HUES48 (cell line): ENCODE measurements around the gene SMIM22.

ENCODE experiments used
- H3K27ac ChIP-seq: one replicate; pipeline ENCODE4 v1.7.0; 2013; ENCODE audit warnings: low read depth, low read length, inconsistent platforms
- H3K27me3 ChIP-seq: 2 replicates; pipeline ENCODE4 v1.6.1; 2013; ENCODE audit warnings: mild to moderate bottlenecking, low read length; ENCODE audit not compliant: control insufficient read depth, insufficient read depth
- H3K36me3 ChIP-seq: 2 replicates; pipeline ENCODE4 v1.6.1; 2013; ENCODE audit warnings: low read length; ENCODE audit not compliant: control insufficient read depth, insufficient read depth
- H3K4me1 ChIP-seq: 2 replicates; pipeline ENCODE4 v1.6.1; 2013; ENCODE audit warnings: mild to moderate bottlenecking, low read length; ENCODE audit not compliant: control insufficient read depth, insufficient read depth
- H3K4me3 ChIP-seq: 2 replicates; pipeline ENCODE4 v1.5.1; 2013; ENCODE audit warnings: mild to moderate bottlenecking, low read depth, low read length
- H3K9ac ChIP-seq: 2 replicates; pipeline ENCODE4 v1.6.1; 2013; ENCODE audit warnings: mild to moderate bottlenecking, low read depth, low read length, moderate library complexity
- H3K9me3 ChIP-seq: 2 replicates; pipeline ENCODE4 v1.6.1; 2013; ENCODE audit warnings: low read length; ENCODE audit not compliant: control insufficient read depth, insufficient read depth

The SMIM22 gene

DNA sequence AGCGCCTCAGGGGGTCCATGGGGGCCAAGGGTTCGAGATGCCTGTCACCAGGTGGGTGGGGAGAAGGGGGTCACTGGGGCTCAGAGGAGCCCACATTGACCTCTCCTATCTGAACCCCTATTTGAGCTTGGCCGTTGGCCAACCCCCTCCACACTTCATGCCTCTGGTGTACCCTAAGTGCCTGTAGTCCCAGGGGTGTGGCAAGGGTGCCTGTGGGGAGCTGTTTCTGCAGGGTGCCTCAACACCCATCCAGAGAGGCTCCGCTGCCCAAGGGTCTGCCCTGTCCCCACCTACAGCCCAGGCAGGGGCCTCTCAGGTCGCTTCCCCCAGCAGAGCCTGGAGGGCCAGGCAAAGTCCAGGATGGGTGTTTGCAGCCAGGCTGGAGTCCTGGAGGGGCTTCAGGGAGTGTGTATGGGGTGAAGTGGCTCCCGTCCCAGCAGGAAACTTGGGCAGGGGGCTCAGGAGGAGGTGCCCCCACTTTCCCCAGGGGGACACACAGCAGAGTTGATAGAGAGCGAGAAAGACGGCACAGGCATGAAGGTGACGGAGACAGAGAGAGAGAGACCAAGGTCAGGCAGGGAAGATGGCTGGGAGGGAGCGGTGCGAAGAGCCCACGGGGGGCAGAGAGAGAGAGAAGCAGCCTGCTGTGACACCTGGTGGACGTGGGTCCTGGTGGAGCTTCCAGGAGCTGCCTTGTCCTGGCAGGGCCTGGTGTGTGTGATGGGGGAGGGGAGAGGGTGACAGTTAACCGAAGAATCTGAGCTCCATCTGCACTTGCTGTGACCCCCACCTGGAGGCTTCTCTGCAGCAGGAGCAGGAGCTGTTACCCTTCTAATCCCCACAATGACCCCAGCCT, 7.3 kb upstream of the SMIM22 start, which contains the start of gene SEPTIN12:
Gene SEPTIN12, minus strand, starts transcription at position 719 of the 856 bp plus-strand sequence. Its CDS starts 700 bp downstream, at position 19.
- Histone ChIP-seq H3K27me3 (no peaks in the 10 kb centered on the region), H3K4me3 (no peak within 1 kb of the TSS), H3K36me3 (no peaks in the 10 kb centered on the region), H3K27ac (no peak within 1 kb of the TSS), H3K4me1 (peaks cover 10% of the 10 kb centered on the region), H3K9ac (no peak within 1 kb of the TSS), H3K9me3 (no peaks in the 10 kb centered on the region)

DNA sequence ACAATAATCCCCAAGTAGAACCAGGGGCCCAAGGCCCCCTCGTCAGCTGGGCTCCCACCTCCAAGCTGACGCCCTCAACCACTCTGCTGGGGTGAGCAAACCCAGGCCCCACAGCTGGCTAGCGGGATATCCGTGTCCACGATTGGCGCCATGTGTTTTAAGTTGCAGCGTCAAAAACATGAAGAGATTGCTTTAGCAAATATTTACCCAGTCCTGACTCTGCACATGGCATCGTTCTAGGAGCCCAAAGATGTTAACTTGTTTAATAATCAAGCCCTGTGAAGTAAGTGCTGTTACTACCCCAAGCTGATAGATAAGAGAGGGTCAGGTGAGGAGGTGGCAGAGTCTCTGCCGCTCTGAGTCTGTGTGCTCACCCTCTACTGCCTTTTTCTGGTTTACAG, 6.7 kb upstream of the SMIM22 start:
- H3K27me3 ChIP-seq: no peaks in the 10 kb centered on the region
- no peaks in the 10 kb centered on the region for H3K36me3 ChIP-seq
- H3K9me3 ChIP-seq: no peaks in the 10 kb centered on the region
- H3K27ac ChIP-seq: no peak overlapping the region
- no peak overlapping the region for H3K9ac ChIP-seq
- H3K4me3 ChIP-seq: no peak overlapping the region
- H3K4me1 ChIP-seq: peaks cover 10% of the 10 kb centered on the region

DNA sequence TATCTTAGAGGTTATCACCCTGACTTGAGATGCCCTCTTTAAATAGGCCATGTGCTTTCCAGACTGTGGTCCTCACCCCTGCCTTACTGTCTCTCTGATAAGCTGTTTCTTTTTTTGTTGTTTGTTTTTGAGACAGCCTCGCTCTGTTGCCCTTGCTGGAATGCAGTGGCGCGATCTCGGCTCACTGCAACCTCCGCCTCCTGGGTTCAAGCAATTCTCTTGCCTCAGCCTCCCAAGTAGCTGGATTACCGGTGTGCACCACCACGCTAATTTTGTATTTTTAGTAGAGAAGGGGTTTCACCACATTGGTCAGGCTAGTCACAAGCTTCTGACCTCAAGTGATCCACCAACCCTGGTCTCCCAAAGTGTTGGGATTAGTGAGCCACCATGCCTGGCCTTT, 6.3 kb upstream of the SMIM22 start:
- Histone ChIP-seq H3K4me1 (peaks cover 10% of the 10 kb centered on the region), H3K27ac (no peak overlapping the region), H3K4me3 (no peak overlapping the region), H3K9me3 (no peaks in the 10 kb centered on the region), H3K27me3 (no peaks in the 10 kb centered on the region), H3K9ac (no peak overlapping the region), H3K36me3 (no peaks in the 10 kb centered on the region)

DNA sequence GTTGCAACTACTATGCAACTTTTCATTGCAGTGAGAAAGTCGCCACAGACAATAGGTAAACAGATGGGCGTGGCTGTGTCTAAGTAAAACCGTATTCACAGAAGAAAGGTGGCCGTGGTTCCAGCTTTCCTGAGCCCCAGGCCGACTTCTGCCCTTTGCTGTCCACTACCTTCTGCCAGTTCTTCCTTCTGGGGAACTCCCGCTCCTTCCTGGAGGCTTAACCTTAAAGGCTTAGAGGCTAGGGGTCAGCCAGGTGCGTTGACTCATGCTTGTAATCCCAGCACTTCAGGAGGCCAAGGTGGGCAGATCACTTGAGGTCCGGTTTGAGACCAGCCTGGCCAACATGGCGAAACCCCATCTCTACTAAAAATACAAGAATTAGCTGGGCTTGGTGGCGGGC, 4.9 kb upstream of the SMIM22 start:
- no peak overlapping the region for H3K4me3 ChIP-seq
- peaks cover 10% of the 10 kb centered on the region for H3K4me1 ChIP-seq
- no peaks in the 10 kb centered on the region for H3K36me3 ChIP-seq
- H3K27ac ChIP-seq: no peak overlapping the region
- H3K27me3 ChIP-seq: no peaks in the 10 kb centered on the region
- no peak overlapping the region for H3K9ac ChIP-seq
- H3K9me3 ChIP-seq: no peaks in the 10 kb centered on the region

DNA sequence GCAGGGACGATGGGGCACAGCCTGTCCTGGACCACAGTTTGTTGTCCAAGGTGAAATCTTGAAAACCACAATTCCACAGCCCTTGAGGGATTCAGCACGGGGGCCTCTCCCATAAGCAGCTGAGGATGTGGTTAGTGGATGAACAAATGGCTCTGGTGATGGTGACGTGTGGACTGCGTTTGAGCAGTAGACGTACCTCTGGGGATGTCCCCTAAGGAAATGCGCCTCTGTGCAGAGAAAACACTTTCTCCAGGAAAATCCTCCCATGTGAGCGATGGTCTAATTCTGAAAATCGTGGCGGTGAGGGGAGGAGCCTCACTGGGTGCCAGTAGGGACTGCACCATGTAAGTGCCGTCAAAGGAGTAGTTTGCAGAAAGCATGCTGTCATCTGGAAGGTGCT, 4.3 kb upstream of the SMIM22 start:
- H3K36me3 ChIP-seq: no peaks in the 10 kb centered on the region
- no peaks in the 10 kb centered on the region for H3K9me3 ChIP-seq
- H3K4me3 ChIP-seq: no peak overlapping the region
- peaks cover 10% of the 10 kb centered on the region for H3K4me1 ChIP-seq
- no peaks in the 10 kb centered on the region for H3K27me3 ChIP-seq
- H3K27ac ChIP-seq: no peak overlapping the region
- no peak overlapping the region for H3K9ac ChIP-seq

DNA sequence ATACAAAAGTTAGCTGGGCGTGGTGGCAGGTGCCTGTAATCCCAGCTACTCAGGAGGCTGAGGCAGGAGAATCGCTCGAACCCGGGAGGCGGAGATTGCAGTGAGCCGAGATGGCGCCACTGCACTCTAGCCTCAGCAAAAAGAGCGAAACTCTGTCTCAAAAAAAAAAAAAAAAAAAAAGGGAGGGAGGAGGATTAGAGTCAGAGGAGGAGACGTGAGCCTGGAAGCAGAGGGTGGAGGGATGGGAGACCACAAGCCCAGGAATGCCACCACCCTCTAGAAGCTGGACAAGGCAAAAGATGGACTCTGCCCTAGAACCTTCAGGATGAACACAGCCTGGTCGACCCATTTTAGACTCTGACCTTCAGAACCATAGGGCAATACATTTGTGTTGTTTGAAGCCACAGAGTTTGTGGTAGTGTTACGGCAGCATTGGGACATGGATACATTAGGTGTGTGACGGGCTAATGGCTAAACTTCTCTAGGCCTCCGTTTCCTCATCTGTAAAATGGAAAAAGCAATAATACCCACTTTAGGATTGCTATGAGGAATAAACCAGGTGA, 2.1 kb upstream of the SMIM22 start:
- no peaks in the 10 kb centered on the region for H3K27me3 ChIP-seq
- H3K9me3 ChIP-seq: no peaks in the 10 kb centered on the region
- H3K36me3 ChIP-seq: peaks cover 4% of the 10 kb centered on the region; the same call in 1 of the 2 replicates
- no peak overlapping the region for H3K4me3 ChIP-seq
- H3K9ac ChIP-seq: no peak overlapping the region
- H3K27ac ChIP-seq: no peak overlapping the region
- H3K4me1 ChIP-seq: peaks cover 6% of the 10 kb centered on the region

DNA sequence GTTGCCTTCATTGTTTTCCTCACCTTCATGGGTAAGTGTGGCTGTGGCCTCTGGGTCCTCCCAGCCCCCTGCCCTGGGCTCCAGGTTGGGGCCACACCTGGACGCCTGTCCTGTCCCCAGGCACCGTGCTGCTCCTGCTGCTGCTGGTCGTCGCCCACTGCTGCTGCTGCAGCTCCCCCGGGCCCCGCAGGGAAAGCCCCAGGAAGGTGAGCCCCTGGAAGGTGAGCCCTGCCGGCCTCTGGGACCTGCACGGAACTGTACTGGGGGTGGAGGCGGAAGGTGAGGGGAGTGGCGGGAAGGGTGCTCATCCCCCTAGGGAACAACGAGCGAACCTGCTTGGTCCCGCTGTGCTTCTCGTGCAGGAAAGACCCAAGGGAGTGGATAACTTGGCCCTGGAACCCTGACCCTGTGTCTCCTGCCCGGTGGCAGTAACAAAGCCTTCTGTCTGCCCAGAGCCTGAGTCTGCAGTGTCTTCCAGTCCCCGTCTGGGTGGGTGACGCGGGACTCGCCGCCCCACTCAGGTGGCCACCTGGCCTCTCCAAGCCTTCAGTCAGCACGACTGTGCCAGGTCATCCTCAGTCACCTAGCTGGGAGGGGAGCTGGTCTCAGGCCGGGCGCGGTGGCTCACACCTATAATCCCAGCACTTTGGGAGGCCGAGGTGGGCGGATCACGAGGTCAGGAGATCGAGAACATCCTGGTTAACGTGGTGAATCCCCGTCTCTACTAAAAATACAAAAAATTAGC, 831 bp downstream of the SMIM22 start:
- Histone ChIP-seq H3K4me3 (no peak overlapping the region), H3K9ac (no peak overlapping the region), H3K36me3 (peaks cover 23% of the 10 kb centered on the region), H3K27me3 (no peaks in the 10 kb centered on the region), H3K27ac (no peak overlapping the region), H3K4me1 (peaks cover 1% of the 10 kb centered on the region; the same call in 1 of the 2 replicates), H3K9me3 (no peaks in the 10 kb centered on the region)

DNA sequence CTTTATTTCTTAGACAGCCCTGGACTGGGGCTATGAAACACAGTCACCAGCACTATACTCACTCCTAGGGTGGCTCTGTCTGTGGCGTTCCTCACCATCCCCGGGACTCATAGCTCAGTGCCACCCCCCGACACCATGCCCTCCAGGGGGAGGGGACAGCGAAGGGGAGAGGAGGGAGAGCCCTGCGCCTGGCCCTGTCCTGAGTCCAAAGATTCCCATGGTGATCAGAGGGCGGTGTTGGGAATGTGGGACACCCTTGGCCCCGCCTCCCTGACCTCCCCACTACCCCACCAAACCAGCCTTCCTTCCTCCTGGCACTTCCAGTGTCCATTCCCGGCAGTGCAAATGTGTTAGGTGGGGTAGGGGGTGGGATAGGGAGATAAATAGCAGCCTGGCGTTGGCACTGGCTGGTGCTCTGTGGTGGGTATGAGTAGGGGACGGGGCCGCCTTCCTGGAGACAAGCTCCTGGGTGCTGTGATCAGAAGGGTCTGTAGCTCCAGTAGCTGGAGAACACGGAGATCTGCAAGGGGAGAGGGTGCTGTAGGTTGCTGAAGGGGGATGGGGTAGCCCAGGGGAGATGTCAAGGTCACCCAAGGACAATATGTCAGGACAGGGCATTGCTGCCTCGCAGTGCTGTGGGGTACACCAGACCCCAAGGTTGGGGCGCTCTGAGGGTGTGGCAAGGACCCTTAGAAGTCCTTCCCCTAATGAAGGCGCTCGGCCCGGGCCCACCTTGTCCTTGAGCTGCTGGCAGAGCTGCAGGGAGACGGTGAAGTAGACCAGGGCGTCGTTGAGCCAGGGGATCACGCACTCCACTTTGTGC, 2.0 kb downstream of the SMIM22 start:
- Histone ChIP-seq H3K9me3 (no peaks in the 10 kb centered on the region), H3K4me3 (no peak overlapping the region), H3K27ac (no peak overlapping the region), H3K27me3 (no peaks in the 10 kb centered on the region), H3K9ac (no peak overlapping the region), H3K4me1 (peaks cover 8% of the 10 kb centered on the region; the same call in 1 of the 2 replicates), H3K36me3 (peaks cover 23% of the 10 kb centered on the region)

DNA sequence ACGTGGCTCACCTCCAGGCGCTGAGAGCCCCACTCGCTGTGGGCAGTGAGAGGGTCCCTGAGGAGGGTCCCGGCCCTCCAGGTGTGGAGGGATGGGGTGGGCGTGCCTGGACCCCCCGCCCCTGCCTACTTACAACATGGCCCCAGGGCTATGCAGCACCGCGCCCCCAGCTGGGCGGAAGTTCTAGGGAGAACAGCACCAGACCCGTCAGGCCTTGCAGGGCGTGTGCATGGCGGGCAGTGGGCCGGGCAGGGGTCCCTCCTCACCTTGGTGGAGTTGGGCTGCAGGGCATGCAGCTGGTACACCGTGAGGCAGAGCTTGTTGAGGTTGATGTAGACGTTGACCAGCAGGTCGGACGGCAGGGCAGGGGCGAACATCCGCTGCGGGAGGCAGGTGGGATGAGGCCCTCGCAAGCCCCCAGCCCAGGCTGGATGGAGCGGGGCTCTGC, 2.7 kb downstream of the SMIM22 start:
- H3K27ac ChIP-seq: no peak overlapping the region
- H3K9me3 ChIP-seq: no peaks in the 10 kb centered on the region
- H3K4me1 ChIP-seq: peaks cover 8% of the 10 kb centered on the region; the same call in 1 of the 2 replicates
- no peak overlapping the region for H3K9ac ChIP-seq
- H3K4me3 ChIP-seq: no peak overlapping the region
- H3K36me3 ChIP-seq: peaks cover 23% of the 10 kb centered on the region
- H3K27me3 ChIP-seq: no peaks in the 10 kb centered on the region

DNA sequence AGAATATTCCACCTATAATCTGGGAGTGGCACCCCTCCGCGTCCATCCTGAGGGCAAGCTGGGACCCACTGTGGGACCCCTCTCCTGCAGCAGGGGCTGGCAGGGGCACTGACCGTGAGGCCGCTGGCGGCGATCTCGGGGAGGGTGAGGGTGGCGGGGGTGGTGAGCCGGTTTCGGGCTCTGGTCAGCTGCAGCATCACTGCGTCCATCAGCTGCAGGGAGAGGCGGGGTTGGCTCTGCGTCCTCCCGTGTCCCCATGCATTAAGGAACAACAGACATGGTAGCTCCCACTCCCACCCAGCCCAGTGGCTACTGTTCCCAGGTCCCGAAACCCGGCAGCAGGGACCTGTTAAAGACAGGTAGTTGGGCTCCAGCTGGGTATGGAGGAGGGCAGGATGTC, 3.3 kb downstream of the SMIM22 start:
- H3K9ac ChIP-seq: no peak overlapping the region
- no peaks in the 10 kb centered on the region for H3K9me3 ChIP-seq
- H3K36me3 ChIP-seq: peaks cover 23% of the 10 kb centered on the region
- H3K27ac ChIP-seq: no peak overlapping the region
- H3K27me3 ChIP-seq: no peaks in the 10 kb centered on the region
- no peak overlapping the region for H3K4me3 ChIP-seq
- peaks cover 11% of the 10 kb centered on the region; the same call in 1 of the 2 replicates for H3K4me1 ChIP-seq
